Astrocyte (in vitro differentiated cells and primary cell): ENCODE measurements around the gene RETREG3.
"Not testable (repeated sequence)": the region's sequence is repeated elsewhere in the genome, so short reads cannot be mapped to it uniquely, and the experiment has no call there.

Experiments
- EZH2 ChIP-seq: IDR thresholded peaks from 2 replicates; pipeline ENCODE4 v1.6.1; 2012; ENCODE audit warnings: mild to moderate bottlenecking, low read length, inconsistent platforms; ENCODE audit not compliant: insufficient read depth
- TF ChIP-seq, protein P1 (sequence below): IDR thresholded peaks from 2 replicates; pipeline ENCODE4 v1.5.1; 2011; ENCODE audit warnings: low read depth, mild to moderate bottlenecking, inconsistent platforms, low read length, moderate library complexity; ENCODE audit not compliant: insufficient read depth

DNA sequence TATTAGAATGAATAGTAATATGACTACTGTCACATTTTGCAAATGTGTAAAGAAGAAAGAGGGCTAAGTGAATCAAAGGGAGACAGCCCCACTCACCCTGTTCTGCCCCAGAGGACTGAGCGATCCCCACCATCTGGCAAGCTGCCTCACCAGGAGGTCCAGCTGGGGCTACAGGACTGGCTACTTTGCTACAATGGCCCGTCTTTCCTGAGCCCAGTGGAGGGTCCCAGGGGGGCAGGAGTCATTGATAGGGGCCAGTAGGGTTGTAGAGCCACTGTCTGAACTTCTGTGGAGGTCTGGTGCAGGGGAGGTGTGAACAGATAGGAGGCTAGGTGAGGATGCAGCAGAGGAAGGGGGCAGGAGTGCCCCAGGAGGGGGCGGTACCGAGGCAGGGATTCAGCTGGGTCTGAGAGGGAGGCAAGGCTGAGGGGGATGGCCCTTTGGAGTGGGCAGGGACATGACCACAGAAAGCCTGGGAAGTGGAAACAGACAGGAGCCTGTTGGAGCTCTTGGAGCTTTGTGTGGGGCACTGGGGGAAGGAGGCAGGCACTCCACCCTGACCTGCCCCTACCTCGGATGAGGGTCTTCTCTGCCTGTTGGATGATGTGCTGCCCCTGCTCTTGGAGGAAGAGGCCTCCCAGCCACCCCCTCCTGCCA lies 53.1 kb downstream of the RETREG3 start:
- TF ChIP-seq, protein P1, sequence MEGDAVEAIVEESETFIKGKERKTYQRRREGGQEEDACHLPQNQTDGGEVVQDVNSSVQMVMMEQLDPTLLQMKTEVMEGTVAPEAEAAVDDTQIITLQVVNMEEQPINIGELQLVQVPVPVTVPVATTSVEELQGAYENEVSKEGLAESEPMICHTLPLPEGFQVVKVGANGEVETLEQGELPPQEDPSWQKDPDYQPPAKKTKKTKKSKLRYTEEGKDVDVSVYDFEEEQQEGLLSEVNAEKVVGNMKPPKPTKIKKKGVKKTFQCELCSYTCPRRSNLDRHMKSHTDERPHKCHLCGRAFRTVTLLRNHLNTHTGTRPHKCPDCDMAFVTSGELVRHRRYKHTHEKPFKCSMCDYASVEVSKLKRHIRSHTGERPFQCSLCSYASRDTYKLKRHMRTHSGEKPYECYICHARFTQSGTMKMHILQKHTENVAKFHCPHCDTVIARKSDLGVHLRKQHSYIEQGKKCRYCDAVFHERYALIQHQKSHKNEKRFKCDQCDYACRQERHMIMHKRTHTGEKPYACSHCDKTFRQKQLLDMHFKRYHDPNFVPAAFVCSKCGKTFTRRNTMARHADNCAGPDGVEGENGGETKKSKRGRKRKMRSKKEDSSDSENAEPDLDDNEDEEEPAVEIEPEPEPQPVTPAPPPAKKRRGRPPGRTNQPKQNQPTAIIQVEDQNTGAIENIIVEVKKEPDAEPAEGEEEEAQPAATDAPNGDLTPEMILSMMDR: not testable (repeated sequence)
- not testable (repeated sequence) for TF ChIP-seq EZH2
